ENCODE measurements around the gene GAB2.

GRCh38 chr11:78255919-78256318 is 161.7 kb downstream of the GAB2 start:
- no peak for TF ChIP-seq CTCF (IDR thresholded peaks at IDR 0.05; ENCODE audit: borderline replicate concordance, extremely low read depth, low read length, poor library complexity, severe bottlenecking)
- no peak for TF ChIP-seq EZH2 (IDR thresholded peaks at IDR 0.05; ENCODE audit: borderline replicate concordance, low read depth, low read length, severe bottlenecking)

Measured in DND-41 (cell line).